Measurements from ENCODE around the gene POPDC3.

The POPDC3 gene

DNA sequence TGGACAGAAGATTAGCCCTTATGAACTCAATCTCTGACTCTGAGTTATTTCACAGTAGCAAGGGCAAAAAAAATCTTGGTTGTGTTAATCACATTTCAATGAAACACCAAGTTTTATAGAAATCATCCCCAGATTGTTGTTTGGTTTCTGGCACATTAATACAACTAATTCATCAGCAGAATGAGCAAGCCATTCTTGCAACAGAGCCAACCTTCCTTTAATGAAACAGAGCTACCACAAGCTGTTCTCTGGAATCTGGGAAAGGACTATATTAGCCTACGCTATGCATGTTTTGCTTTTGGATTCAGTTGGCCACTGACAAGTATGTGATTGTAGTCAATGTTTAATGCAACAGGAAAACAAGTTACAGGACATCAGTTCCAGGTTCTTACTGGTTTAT, 13.8 kb upstream of the POPDC3 start:
- no peak overlapping the region for H3K4me3 ChIP-seq (ENCODE audit: low read depth, low read length)
- TF ChIP-seq POLR2A (IDR thresholded peaks at IDR 0.05; ENCODE audit: extremely low read depth, insufficient read length): no peak
- no peak for TF ChIP-seq MYC (IDR thresholded peaks at IDR 0.05; ENCODE audit: low read depth, low read length)
- TF ChIP-seq, protein P1, sequence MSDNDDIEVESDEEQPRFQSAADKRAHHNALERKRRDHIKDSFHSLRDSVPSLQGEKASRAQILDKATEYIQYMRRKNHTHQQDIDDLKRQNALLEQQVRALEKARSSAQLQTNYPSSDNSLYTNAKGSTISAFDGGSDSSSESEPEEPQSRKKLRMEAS (IDR thresholded peaks at IDR 0.05; ENCODE audit: low read depth, low read length): no peak
- TF ChIP-seq, protein P2, sequence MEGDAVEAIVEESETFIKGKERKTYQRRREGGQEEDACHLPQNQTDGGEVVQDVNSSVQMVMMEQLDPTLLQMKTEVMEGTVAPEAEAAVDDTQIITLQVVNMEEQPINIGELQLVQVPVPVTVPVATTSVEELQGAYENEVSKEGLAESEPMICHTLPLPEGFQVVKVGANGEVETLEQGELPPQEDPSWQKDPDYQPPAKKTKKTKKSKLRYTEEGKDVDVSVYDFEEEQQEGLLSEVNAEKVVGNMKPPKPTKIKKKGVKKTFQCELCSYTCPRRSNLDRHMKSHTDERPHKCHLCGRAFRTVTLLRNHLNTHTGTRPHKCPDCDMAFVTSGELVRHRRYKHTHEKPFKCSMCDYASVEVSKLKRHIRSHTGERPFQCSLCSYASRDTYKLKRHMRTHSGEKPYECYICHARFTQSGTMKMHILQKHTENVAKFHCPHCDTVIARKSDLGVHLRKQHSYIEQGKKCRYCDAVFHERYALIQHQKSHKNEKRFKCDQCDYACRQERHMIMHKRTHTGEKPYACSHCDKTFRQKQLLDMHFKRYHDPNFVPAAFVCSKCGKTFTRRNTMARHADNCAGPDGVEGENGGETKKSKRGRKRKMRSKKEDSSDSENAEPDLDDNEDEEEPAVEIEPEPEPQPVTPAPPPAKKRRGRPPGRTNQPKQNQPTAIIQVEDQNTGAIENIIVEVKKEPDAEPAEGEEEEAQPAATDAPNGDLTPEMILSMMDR (IDR thresholded peaks at IDR 0.05; ENCODE audit: low read depth, low read length): no peak
- DNase-seq (ENCODE audit: low read depth): no peak

- no peak for TF ChIP-seq POLR2A (IDR thresholded peaks at IDR 0.05; ENCODE audit: extremely low read depth, insufficient read length)
- TF ChIP-seq, protein P2 (IDR thresholded peaks at IDR 0.05; ENCODE audit: low read depth, low read length): no peak
- TF ChIP-seq MYC (IDR thresholded peaks at IDR 0.05; ENCODE audit: low read depth, low read length): no peak
- TF ChIP-seq, protein P1 (IDR thresholded peaks at IDR 0.05; ENCODE audit: low read depth, low read length): no peak
- no peak for DNase-seq (ENCODE audit: low read depth)
- no peak overlapping the region for H3K4me3 ChIP-seq (ENCODE audit: low read depth, low read length)
Measured at GRCh38 chr6:105192707-105193465, 13.1 kb upstream of the POPDC3 start.

DNA sequence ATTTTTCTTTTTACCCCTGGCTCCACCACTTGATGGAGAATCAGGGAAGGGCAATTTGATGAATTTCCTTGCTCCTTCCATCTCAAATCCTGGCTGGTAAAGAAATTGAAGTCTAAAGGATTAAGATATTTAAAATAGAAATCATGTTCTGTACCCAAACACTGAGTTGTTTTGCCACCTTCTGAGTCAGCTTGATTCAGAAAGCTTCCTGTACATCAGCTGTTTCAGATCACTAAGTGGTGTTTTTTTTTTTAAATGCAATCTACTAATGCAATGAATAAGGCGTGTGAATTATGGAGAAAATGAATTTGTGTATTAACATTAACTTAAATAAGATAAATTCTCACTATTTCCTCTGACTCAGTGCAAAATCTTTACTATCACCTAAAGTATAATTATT, 11.5 kb upstream of the POPDC3 start:
- no peak for DNase-seq (ENCODE audit: low read depth)
- no peak for TF ChIP-seq MYC (IDR thresholded peaks at IDR 0.05; ENCODE audit: low read depth, low read length)
- no peak for TF ChIP-seq POLR2A (IDR thresholded peaks at IDR 0.05; ENCODE audit: extremely low read depth, insufficient read length)
- TF ChIP-seq, protein P2 (IDR thresholded peaks at IDR 0.05; ENCODE audit: low read depth, low read length): no peak
- TF ChIP-seq, protein P1 (IDR thresholded peaks at IDR 0.05; ENCODE audit: low read depth, low read length): no peak
- no peak overlapping the region for H3K4me3 ChIP-seq (ENCODE audit: low read depth, low read length)

GRCh38 chr6:105189026-105189820, 9.4 kb upstream of the POPDC3 start:
- TF ChIP-seq MYC (IDR thresholded peaks at IDR 0.05; ENCODE audit: low read depth, low read length) (no peak), POLR2A (IDR thresholded peaks at IDR 0.05; ENCODE audit: extremely low read depth, insufficient read length) (no peak)
- TF ChIP-seq, protein P1 (IDR thresholded peaks at IDR 0.05; ENCODE audit: low read depth, low read length): no peak
- TF ChIP-seq, protein P2 (IDR thresholded peaks at IDR 0.05; ENCODE audit: low read depth, low read length): no peak
- no peak overlapping the region for H3K4me3 ChIP-seq (ENCODE audit: low read depth, low read length)
- DNase-seq (ENCODE audit: low read depth): no peak

GRCh38 chr6:105188251-105188650, 8.4 kb upstream of the POPDC3 start:
- H3K4me3 ChIP-seq (ENCODE audit: low read depth, low read length): no peak overlapping the region
- TF ChIP-seq, protein P2 (IDR thresholded peaks at IDR 0.05; ENCODE audit: low read depth, low read length): no peak
- TF ChIP-seq POLR2A (IDR thresholded peaks at IDR 0.05; ENCODE audit: extremely low read depth, insufficient read length): no peak
- no peak for TF ChIP-seq MYC (IDR thresholded peaks at IDR 0.05; ENCODE audit: low read depth, low read length)
- TF ChIP-seq, protein P1 (IDR thresholded peaks at IDR 0.05; ENCODE audit: low read depth, low read length): no peak
- no peak for DNase-seq (ENCODE audit: low read depth)

Measured in NB4 (cell line).